Keratinocyte (primary cell): Measurements from ENCODE around the gene S100A7.

Source experiments
- EZH2 ChIP-seq: IDR thresholded peaks from one replicate; pipeline ENCODE4 v1.6.1; 2012; ENCODE audit warnings: inconsistent platforms, mild to moderate bottlenecking, low read length, moderate library complexity
- TF ChIP-seq, protein P1 (sequence below), 3 experiments: IDR thresholded peaks in 1 of 3; conservative IDR thresholded peaks in 1 of 3; optimal IDR thresholded peaks in 1 of 3; 2 replicates in 2 of 3; 3 replicates in 1 of 3; pipeline versions ENCODE3 to v1.5.1; 2011; ENCODE audit warnings: low read length in 3 of 3, mild to moderate bottlenecking in 3 of 3, moderate library complexity in 2 of 3, control low read depth in 1 of 3, inconsistent platforms in 1 of 3; ENCODE audit not compliant: insufficient read depth in 2 of 3; ENCODE audit errors: extremely low read depth in 1 of 3

DNA sequence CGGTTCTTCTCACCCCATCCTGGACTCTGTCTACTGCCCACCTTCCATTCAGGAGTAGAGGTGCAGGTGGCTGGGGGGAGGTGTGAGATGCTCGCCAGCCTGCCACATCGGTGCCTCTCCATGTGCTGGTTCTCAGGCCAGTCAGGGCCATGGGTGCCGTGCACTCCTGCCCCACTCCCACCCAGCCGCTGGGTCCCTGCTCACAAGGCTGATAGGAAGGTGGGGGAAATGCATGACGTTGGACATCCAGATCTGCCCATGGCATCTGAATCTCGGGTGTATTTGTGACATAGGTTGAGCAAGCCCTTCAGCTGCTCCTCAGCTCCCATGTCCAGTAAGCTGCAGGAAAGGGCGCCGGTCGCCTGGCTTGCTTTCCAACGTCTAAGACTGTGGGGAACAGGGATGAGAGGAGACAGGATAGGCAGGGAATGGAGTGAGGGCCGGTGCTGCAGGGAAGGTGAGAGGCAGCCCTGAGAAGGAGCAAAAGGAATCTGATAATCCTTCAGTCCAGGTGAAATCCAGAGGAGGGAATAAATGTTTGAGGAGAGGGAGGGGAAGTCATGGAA is 32.3 kb downstream of the S100A7 start:
- TF ChIP-seq, protein P1, sequence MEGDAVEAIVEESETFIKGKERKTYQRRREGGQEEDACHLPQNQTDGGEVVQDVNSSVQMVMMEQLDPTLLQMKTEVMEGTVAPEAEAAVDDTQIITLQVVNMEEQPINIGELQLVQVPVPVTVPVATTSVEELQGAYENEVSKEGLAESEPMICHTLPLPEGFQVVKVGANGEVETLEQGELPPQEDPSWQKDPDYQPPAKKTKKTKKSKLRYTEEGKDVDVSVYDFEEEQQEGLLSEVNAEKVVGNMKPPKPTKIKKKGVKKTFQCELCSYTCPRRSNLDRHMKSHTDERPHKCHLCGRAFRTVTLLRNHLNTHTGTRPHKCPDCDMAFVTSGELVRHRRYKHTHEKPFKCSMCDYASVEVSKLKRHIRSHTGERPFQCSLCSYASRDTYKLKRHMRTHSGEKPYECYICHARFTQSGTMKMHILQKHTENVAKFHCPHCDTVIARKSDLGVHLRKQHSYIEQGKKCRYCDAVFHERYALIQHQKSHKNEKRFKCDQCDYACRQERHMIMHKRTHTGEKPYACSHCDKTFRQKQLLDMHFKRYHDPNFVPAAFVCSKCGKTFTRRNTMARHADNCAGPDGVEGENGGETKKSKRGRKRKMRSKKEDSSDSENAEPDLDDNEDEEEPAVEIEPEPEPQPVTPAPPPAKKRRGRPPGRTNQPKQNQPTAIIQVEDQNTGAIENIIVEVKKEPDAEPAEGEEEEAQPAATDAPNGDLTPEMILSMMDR (optimal IDR thresholded peaks at IDR 0.05 in 1 of 3, IDR thresholded peaks at IDR 0.05 in 1 of 3, conservative IDR thresholded peaks at IDR 0.05 in 1 of 3; ENCODE audit: extremely low read depth in 1 of 3, insufficient read depth in 2 of 3, low read length in 3 of 3) = no peak
- no peak for TF ChIP-seq EZH2
